ENCODE measurements around the gene ARHGEF16. TPM values are rescaled to one million over a fixed set of nuclear protein-coding genes. Genes with fewer than 3 reads are reported as not detected.
A peak's percentile ranks its signal among the peaks of the same experiment; 100 is the strongest.

The ARHGEF16 gene
- total RNA-seq, 1 experiment from 2014 or later, result not detected

DNA sequence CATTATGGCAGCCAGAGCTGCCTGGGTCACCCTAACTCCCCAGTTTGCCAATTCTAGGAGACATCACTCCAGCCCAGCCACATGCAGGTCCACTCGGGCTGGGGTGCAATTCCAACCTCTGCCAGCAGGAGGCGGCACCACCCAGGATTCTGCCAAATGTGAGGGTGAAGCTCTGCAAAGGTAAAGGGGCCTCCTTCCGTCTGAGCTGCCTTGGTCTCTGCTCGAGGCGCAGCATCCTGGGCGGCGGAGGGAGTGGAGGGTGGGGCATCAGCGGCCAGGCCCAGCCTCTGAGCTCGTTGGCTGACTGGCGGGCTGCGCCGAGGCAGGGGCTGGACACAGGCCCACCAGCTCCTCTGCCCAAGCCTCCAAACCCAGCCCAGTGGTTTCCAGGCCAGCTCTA lies 63.8 kb downstream of the ARHGEF16 start:
- DNase-seq (ENCODE audit: low read depth), result no peak

DNA sequence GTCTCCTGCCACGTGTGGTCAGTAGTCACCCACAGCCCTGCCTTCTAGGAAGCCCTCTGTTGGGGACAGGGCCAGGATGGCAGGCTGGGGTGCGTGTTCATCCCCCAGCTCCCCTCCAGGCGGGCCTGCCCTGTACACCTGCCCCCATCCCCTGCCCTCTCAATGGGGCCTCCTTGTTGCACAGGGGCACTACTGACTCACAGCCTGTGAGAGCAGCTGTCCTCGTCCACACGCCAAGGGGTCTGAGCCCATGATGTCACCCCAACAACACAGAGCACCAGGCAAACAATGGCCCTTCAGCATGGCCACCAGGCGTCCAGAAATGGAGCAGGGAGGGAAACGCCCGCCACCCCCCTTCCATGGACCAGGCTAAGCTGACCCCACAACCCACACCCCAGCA lies 64.3 kb downstream of the ARHGEF16 start:
- no peak for DNase-seq (ENCODE audit: low read depth)

DNA sequence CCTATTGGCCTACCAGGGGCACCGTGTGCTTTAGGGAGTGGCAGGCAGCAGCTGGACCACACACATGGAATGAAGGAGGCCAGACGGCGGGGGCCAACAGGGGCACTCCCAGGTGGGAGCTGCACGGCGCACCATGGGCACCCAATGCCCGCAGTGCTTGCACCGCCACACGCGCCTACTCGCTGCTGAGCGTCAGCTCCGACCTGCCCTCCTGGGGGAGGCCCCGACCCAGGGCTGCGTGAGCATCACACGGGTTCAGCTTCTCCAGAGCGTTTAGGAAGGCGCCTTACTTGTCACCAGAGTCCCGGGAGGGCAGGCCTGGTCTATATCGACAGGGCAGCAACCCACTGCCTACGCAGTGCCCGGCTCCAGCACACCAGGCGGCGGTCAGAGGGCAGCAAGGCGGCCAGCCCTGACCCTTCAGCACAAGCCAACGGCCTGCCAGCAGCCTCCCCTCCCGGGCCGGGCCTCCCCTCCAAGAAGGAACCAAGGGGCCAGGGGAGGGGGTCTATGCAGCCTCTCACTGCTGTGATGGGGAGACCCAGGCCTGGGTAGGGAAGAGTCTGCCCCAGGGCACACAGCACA lies 64.9 kb downstream of the ARHGEF16 start:
- no peak for DNase-seq (ENCODE audit: low read depth)

DNA sequence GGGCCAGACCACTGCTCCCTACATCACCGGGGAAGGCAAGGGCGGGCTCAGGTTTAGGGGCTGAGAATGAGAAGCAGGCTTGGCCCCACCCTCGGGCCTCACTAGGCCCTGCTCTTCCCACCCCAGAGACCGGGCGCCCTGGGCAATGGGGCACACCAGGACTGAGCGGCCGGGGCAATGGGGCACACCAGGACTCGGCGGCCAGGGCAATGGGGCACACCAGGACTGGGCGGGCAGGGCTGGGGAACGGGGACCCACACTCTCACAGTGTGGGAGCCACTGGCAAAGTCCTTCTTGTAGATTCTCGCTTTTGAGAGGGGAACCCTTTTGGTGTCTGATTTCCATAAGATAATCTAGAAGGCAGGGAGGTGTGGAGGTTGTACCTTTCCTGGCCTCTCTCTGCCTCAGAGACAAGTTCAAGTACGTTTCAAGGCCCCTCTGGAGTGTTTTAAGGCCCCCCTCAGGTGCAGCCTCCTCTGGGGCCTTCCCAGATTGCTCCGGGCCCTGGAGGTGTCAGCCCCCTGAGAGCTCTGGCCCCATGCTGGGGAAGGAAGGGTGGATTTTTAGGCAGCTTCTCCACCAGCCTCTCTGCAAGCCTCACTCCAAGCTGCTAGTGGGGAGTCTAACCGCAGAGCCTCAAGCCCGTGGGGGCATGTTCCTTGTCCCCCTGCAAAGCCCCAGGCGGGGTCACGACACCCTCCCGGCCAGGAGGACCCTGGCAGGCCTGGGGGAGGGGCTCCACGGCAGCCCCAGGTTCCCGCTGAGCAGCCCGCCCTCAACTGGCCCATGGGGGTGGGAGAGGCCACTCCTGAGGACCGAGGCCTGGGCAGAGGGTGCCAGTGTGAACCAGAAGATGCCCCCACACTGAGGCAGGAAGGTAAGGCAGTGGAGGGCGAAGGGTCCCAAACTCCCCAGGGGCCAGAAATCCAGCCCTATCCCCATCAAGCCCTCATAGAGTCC lies 66.2 kb downstream of the ARHGEF16 start:
- DNase-seq (ENCODE audit: low read depth), result no peak

DNA sequence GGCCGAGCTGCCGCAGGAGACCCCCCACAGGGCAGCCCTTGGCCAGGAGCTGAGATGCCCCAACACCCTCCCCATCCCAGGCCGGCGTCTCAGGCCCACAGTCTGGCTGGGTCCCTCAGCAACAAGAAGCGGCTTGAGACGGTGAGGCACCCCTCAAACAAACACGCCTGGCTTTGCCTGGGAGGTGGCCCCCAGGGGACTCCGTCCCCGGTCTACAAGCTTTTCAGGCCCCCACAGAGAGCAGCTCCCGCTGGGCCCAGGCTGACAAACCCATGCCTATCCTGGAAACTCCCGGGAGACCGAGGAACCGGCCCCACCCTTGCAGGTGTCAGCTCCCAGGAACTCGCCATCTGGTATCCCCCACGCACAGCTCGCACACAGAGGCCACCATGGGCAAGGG lies 67.0 kb downstream of the ARHGEF16 start:
- no peak for DNase-seq (ENCODE audit: low read depth)

DNA sequence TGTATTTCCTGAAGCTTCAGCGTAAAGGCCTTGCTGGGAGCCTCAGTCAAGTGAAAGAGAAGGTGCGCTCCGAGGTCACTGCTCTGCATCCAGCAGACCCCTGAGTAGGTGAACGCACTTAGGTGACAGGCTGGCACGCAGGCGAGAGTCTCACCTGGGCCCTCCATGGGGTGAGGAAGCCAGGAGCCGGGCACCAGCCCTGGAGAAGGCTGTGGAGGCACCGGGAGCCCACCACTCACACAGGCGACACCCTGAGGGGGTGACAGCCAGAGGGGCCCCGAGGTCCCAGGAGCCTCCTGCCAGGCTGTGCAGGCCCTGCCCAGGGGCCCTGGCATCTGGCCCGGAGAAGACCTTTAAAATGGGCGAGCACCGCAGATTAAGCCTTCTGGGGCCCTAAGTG lies 67.6 kb downstream of the ARHGEF16 start:
- no peak for DNase-seq (ENCODE audit: low read depth)

DNA sequence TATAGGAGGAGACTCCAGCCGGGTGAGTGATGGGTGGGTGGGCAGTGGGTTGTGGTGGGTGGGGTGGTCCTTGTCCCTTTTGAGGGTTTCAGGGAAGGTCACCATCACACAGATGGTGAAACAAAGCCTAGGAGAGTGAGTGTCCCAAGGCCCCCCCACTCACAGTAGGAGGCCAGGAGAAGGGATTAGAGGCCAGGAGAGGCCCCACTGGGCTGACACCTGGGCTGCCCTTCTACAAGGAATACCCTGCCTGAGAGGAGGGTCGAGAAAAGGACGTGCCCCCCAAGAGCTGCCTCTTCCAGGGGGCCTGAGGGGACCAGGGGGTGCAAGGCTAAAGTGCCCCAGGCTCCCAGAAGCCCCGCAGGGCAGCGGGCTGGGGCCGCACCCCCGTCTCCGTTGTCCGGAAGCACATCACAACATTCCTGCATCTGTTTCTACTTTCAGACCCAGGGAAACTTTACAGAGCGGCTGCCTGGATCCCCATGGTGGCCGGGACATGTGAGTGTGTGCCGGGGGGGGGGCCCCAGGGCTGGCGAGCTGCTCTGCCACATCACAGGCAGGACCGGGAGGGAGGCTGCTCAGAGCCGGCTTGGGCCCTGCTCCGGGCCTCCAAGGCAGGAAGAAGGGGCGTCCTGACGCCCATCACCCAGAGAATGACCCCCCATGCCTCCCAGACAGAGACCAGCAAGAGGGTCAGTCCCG lies 68.2 kb downstream of the ARHGEF16 start:
- DNase-seq (ENCODE audit: low read depth), result peak; percentile 52

DNA sequence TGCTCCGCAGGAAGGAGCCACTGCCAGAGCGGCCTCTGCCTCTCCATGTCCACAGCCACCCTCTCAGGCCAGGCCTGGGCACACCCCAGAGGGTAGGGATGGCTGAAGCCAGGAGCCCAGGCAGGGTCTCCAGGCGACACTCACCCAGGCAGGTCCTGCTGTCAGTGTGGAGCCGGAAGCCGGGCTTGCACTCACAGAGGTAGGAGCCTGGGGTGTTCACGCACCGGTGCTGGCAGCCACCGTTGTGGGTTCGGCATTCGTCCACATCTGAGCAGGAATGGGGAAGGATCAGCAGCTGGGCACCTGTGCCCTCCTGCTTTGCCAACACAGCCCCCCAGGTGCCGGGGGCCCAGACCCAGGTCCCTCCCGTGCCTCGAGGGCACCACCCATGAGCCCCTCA lies 69.5 kb downstream of the ARHGEF16 start:
- no peak for DNase-seq (ENCODE audit: low read depth)

DNA sequence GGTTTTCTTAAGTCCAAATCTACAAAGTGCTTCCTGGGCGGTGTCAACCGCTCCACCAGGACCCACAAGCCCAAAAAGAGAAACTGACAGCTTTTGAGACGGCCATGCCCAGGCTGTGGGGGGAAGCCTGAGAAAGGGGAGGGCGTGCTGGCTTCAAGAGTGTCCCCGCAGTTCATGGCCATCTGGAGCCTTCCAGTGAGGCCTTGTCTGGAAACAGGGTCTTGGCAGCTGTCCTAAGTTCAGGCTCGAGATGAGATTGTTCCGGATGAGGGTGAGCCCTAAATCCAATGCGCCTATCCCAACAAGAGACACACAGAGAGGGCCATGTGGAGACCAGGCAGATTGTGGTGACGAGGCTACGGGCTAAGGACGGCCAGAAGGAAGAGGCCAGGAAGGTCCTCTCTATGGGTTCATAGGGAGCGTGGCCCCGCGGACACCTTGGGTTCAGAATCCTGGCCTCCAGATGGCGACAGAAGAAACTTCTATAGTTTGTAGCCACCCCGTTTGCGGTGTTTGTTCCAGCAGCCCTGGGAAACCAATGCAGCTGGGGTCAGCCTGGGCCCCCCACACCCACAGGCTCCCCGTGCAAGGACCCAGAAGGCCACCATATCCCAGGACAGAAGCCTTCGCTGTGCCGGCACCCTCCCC lies 70.2 kb downstream of the ARHGEF16 start:
- DNase-seq (ENCODE audit: low read depth), result no peak

DNA sequence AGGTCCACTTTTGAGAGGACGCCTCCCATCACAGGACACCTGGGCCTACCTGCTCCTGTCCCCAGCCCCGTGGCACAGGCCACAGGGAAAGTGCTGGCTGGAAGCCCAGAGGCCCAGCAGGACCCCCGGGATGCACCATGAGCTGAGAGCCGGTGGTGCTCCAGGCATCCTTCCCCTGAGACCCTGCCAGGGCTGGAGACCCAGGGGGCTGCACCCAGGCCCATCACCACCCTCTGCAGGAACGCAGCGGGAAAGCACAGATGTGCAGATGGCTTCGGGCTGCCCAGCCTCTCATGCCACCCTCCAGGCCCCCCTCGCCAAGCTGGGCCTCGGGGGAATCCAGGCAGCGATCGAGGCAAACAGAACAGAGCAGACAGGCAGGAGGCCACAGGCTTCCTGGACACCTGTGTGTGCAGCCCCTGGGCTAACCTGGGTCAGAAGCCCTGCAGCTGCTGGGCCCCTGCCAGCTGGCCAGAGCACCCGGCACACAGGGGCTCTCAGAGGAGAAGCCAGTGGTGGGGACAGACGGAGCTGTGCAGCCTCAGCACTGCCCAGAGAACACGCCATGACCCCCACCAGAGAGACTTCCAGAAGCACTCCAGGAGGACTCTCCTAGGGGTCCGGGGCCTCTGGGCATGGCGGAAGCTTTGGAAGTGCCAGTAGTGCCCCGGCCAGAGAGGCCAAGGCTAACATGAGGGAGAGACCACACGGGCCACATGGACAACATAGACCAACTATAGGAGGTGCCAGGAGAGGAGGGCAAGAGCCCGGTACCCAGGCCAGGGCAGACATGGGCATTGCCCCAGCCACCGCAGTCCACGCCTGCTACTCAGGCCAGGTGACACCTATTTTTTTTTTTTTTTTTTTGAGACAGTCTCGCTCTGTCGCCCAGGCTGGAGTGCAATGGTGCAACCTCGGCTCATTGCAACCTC lies 71.4 kb downstream of the ARHGEF16 start:
- DNase-seq (ENCODE audit: low read depth), result no peak

DNA sequence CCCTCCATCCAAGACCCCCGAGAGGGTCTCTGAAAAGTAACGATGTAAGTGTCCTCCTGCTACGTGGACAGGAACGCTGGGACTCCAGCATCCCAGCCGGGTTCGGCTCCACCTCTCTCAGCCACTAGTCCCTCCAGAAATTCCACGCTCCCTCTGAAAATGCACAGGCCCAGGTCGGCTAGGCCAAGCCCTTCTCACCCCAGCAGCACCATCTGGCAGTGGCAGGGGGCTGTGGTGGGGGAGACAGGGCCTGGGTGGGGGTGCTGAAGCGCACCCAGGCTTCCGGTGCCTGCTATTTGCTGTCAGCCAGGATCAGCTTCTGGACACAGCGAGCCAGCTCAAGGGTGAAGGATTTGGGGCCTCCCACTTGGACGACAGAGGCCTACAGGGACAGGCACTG lies 73.3 kb downstream of the ARHGEF16 start:
- DNase-seq (ENCODE audit: low read depth), result no peak

DNA sequence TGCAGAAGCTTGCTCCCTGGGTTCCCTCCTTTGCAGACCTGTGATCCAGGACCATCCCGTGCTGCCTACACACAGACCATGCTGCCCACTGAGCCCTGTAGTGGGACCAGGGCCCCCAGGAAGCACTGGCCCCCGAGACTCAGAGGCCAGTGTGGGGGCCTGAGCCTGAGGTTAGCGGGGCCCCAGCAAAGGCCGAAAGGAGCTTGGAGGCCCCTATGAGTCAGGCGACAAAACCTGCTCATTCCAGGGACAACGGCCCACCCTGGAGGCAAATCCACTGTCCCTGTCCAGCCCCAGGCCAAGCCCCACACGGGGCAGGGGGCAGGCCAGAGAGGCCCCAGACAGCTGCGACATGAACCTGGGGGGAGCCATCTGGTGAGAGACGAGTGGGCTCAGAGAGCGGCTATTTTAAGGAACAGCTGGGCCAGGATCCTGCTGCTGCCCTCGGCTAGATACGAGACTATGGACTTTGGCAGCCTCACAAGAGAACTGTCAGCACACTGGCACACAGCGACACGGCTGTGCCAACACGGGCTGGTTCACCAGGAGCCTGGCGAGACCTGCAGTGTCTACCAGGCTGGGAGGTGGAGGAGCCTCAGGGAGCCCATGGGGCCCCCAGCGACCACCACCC lies 74.7 kb downstream of the ARHGEF16 start:
- peak; percentile 50 for DNase-seq (ENCODE audit: low read depth)

DNA sequence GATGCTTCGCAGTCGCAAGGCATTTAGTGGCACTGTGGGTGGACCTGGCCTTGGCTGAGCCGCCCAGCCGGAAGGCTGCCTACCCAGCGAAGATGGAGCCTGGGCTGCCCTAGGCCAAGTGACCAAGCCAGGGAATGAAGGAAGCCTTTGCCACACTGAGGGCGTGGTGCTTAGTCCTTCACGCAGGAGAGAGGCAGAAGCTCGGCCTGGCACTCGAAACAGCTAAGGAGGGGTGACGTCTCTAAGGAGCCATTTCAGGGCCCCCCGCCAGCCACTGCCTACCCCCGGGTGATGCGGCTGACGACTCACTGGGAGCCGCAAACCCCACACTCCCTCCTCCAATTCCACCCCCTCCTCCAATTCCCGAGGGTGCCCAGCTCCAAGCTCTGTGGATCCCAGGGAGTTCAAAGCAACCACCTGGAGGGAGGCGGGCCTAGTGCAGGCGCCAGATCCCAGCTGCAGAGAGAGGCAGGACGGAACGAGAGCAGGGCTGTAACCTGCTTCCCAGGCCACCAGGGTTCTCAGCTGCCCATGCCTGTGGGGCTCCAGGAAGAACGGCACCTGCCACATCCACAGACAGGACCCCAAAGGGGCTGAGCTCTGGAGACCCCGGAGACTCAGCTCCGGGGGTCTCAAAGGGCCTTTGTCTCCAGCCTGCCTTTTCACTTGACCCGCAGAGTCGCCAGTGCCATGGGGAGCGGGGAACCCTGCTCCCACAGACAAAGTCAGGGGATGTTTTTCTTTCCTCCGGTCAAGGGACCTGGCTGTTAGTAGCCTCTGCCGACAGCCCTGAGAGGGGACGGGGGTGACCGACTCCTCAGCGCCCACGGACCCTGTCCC lies 75.8 kb downstream of the ARHGEF16 start:
- DNase-seq (ENCODE audit: low read depth), result peak; percentile 29

Other genes with a start within 250 kb of the ARHGEF16 start
- gene MEGF6, start 156.8 kb downstream of the ARHGEF16 start, total RNA-seq (2014; rRNA removed; shearing (Covaris generic)), result 4.7 and 6.3 TPM in 2 replicates
- 9.6 and 10.7 TPM in 2 replicates for gene TPRG1L, start 170.3 kb downstream of the ARHGEF16 start, total RNA-seq (2014; rRNA removed; shearing (Covaris generic))
- gene WRAP73, start 195.4 kb downstream of the ARHGEF16 start, total RNA-seq (2014; rRNA removed; shearing (Covaris generic)), result 17.6 and 21.1 TPM in 2 replicates
- not detected in 2 replicates for gene TP73, start 197.9 kb downstream of the ARHGEF16 start, total RNA-seq (2014; rRNA removed; shearing (Covaris generic))

Data from RPMI7951 (cell line).